Measurements from ENCODE around the gene ANGPTL8.

GRCh38 chr19:11202488-11203193 is 36.8 kb upstream of the ANGPTL8 start:
- TF ChIP-seq CTCF (IDR thresholded peaks at IDR 0.05; ENCODE audit: low read depth, low read length, poor library complexity, severe bottlenecking) (no peak), EZH2phosphoT487 (IDR thresholded peaks at IDR 0.05; ENCODE audit: borderline replicate concordance, low read length) (no peak)
